HuH-7 (cell line): ENCODE data around the gene KCNH1.
"Not testable (repeated sequence)": the region's sequence is repeated elsewhere in the genome, so short reads cannot be mapped to it uniquely, and the experiment has no call there.

Source experiments
- DNase-seq: peaks from one replicate; pipeline ENCODE4 v3.0.0; 2011; ENCODE audit warnings: low spot score

KCNH1 gene

GRCh38 chr1:211092955-211093354, 41.0 kb downstream of the KCNH1 start:
- DNase-seq, result no peak

- no peak for DNase-seq
These were observed 42.1 kb downstream of the KCNH1 start for GRCh38 chr1:211091867-211092266.

- no peak for DNase-seq
These were observed 44.4 kb downstream of the KCNH1 start for GRCh38 chr1:211089536-211089935.

- no peak for DNase-seq
These were observed 45.8 kb downstream of the KCNH1 start for GRCh38 chr1:211088156-211088555.

GRCh38 chr1:211082824-211083223, 51.1 kb downstream of the KCNH1 start:
- no peak for DNase-seq

GRCh38 chr1:211081447-211081846, 52.5 kb downstream of the KCNH1 start:
- not testable (repeated sequence) for DNase-seq

- DNase-seq, result no peak
These were observed 65.0 kb downstream of the KCNH1 start for GRCh38 chr1:211068976-211069375.

GRCh38 chr1:211066781-211067384, 67.1 kb downstream of the KCNH1 start:
- no peak for DNase-seq

- DNase-seq, result not testable (repeated sequence)
These were observed 92.1 kb downstream of the KCNH1 start for GRCh38 chr1:211041838-211042237.

GRCh38 chr1:211037095-211037494, 96.9 kb downstream of the KCNH1 start:
- no peak for DNase-seq

GRCh38 chr1:211036381-211037060, 97.4 kb downstream of the KCNH1 start:
- DNase-seq, result no peak

GRCh38 chr1:211035821-211036380, 98.0 kb downstream of the KCNH1 start:
- DNase-seq, result no peak

GRCh38 chr1:211033921-211034525, 99.9 kb downstream of the KCNH1 start:
- DNase-seq, result no peak

GRCh38 chr1:211024901-211025300, 109.0 kb downstream of the KCNH1 start:
- DNase-seq, result no peak

GRCh38 chr1:211019266-211019665, 114.7 kb downstream of the KCNH1 start:
- DNase-seq, result no peak

GRCh38 chr1:211018690-211019089, 115.3 kb downstream of the KCNH1 start:
- DNase-seq, result no peak

- no peak for DNase-seq
These were observed 116.8 kb downstream of the KCNH1 start for GRCh38 chr1:211017075-211017718.

- no peak for DNase-seq
These were observed 119.7 kb downstream of the KCNH1 start for GRCh38 chr1:211014275-211014674.

GRCh38 chr1:211013346-211014240, 120.4 kb downstream of the KCNH1 start:
- DNase-seq, result no peak

- DNase-seq, result not testable (repeated sequence)
These were observed 122.8 kb downstream of the KCNH1 start for GRCh38 chr1:211011128-211011527.

- no peak for DNase-seq
These were observed 124.0 kb downstream of the KCNH1 start for GRCh38 chr1:211009944-211010343.

GRCh38 chr1:211007830-211008229, 126.1 kb downstream of the KCNH1 start:
- no peak for DNase-seq
